WI38 (cell line): Measurements from ENCODE around the gene SCARF2.

ENCODE experiments used
- H3K4me3 ChIP-seq: 2 replicates; pipeline ENCODE4 v1.5.1; 2011; ENCODE audit warnings: low read depth, mild to moderate bottlenecking, control low read depth, low read length
- CTCF ChIP-seq: IDR thresholded peaks from 2 replicates; pipeline ENCODE4 v1.5.1; 2012; ENCODE audit warnings: low read depth, mild to moderate bottlenecking, control low read depth, low read length

Gene SCARF2

DNA sequence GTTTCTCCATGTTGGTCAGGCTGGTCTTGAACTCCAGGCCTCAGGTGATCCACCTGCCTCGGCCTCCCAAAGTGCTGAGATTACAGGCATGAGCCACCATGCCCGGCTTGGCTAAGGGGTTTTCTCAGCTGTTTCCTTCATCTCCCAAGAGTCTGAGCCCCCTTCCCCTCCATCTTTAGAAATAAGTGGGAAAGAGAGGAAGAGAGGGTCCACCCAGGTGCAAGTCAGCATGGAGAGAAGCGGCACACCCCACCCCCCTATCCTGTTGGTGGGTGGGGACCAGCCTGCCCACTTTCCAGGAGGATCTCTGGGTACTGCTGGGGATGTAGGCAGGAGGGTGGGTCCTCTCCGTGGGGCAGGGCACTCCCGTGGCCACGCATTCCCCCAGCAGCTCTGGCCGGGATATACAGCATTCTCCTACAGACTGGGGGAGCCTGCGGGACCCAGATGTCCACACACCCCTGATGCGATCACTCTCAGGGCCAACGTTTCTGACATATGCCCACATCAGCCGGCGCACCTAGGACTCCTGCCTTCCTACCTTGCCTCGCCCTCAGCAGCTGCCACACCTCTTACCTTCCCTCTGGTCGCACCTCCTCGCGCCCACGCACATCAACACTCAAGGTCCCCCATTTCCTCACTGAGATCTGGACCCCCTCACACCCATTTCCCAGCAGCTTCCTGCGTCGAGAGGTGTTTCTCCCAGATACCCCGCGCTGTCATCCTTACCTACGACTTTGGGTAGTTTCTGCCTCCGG is 8.9 kb downstream of the SCARF2 start:
- TF ChIP-seq CTCF, result no peak
- no peak overlapping the region for H3K4me3 ChIP-seq

DNA sequence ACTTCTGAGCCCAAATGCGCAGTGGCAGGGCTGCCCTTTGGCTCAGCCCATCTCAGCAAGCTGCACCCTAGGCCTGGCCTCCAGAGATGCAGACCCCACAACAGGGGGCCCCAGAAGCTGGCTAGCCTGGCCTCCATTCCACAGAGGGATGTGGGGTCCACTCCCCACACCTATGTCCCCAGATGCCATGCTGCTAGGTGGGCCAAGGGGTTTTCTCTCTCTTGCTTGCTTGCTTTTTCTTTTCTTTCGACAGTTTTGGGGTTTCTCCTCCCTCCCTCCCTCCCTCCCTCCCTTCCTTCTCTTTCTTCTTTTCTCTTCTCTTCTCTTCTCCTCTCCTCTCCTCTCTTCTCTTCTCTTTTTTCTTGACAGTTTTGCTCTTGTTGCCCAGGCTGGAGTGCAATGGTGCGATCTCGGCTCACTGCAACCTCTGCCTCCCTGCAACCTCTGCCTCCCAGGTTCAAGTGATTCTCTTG is 9.6 kb downstream of the SCARF2 start:
- TF ChIP-seq CTCF, result no peak
- H3K4me3 ChIP-seq, result no peak overlapping the region

GRCh38 chr22:20427104-20427944 is 10.3 kb downstream of the SCARF2 start:
- no peak for TF ChIP-seq CTCF
- no peak overlapping the region for H3K4me3 ChIP-seq

- TF ChIP-seq CTCF, result no peak
Measured at GRCh38 chr22:20426259-20426615, 11.4 kb downstream of the SCARF2 start.

GRCh38 chr22:20425566-20426258 is 11.9 kb downstream of the SCARF2 start:
- no peak overlapping the region for H3K4me3 ChIP-seq
- TF ChIP-seq CTCF, result no peak

More at GRCh38 chr22:20426259-20426615, 11.4 kb downstream of the SCARF2 start:
- no peak overlapping the region for H3K4me3 ChIP-seq

- no peak for TF ChIP-seq CTCF
- no peak overlapping the region for H3K4me3 ChIP-seq
Measured at GRCh38 chr22:20424932-20425565, 12.6 kb downstream of the SCARF2 start.
